Measurements from ENCODE around the gene INSYN2B. TPM values are rescaled to one million over a fixed set of nuclear protein-coding genes. Genes with fewer than 3 reads are reported as not detected.
A peak's percentile ranks its signal among the peaks of the same experiment; 100 is the strongest.

INSYN2B gene
- total RNA-seq, 2 experiments from 2014 or later: not detected

DNA sequence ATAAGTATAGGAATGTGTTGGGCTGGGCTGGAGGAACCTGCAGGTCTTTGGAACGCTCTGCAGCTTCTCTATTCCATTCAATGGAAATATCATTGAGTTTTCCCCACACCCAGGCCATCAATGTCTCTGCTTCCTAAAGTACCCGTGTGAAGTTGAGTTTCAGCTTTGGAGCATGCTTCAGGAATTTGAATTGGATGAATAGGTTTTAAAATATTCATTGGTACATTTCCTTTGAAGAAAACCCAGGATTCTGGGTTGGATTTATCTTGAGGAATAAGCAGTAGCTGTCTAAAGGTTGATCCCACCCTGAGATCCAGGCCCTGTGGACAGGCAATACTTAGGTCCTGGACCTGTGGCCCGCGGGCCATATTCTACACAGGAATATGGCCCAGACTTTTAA, 37.3 kb downstream of the INSYN2B start:
- intact Hi-C loops (cut with micrococcal nuclease): no loop called here
- DNase-seq: no peak
- H3K4me1 Mint-ChIP-seq (ENCODE audit: low read depth): no peaks in the 10 kb centered on the region
- ChIA-PET CTCF (interaction anchor here (0.7 kb wide), 1 partner anchor 492 kb away, joined by 3 read pairs; no protein-coding TSS in a partner anchor), POLR2A (no interaction called here)
- H3K4me3 Mint-ChIP-seq: no peak overlapping the region
- H3K36me3 Mint-ChIP-seq: peaks cover 2% of the 10 kb centered on the region
- H3K9me3 Mint-ChIP-seq: no peaks in the 10 kb centered on the region
- no peak overlapping the region for H3K27ac Mint-ChIP-seq
- no peaks in the 10 kb centered on the region for H3K27me3 Mint-ChIP-seq

DNA sequence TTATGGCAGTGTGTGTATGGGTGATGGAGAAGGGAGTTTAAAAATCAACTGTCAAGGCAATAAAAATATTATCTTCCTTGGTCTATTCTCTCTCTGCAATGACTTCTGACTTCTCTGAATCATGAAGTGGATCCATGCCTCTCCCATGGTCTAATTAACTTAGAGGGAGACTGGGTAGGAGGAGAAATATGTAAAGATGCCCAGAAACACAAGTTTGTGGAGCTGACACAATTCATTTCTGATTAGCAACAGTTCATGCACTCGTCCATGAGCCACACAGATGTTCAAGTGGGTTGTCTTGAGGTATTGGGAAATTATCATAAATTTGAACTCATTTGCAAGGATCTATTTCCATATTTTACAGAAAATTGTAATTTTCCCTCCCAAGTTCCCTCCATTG, 38.1 kb downstream of the INSYN2B start:
- intact Hi-C loops (cut with micrococcal nuclease): no loop called here
- Mint-ChIP-seq H3K9me3 (no peaks in the 10 kb centered on the region), H3K4me1 (ENCODE audit: low read depth) (no peaks in the 10 kb centered on the region), H3K27ac (no peak overlapping the region), H3K4me3 (no peak overlapping the region), H3K27me3 (no peaks in the 10 kb centered on the region), H3K36me3 (peaks cover 2% of the 10 kb centered on the region)
- no peak for DNase-seq
- POLR2A ChIA-PET: no interaction called here
- CTCF ChIA-PET: no interaction called here

DNA sequence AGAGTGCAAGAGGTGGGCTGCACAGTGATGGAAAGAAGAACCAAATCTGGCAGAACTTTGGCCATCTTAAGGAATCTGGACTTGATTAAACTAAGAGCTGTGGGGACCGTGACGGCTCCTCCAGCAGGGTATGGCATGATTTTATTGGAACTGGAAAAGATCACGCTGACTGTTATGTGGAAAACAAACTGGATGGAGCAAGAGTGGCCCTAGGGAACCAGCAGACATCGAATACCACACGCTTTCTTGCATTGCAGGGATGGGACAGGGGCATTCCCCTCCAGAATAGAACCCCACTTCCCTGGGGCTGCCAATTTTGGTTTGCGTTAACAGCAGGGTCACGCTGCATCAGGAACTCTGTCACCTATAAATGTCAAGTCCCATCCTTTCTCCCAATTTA, 38.8 kb downstream of the INSYN2B start:
- POLR2A ChIA-PET: no interaction called here
- H3K27ac Mint-ChIP-seq: no peak overlapping the region
- H3K36me3 Mint-ChIP-seq: peaks cover 2% of the 10 kb centered on the region
- H3K4me3 Mint-ChIP-seq: no peak overlapping the region
- no peak for DNase-seq
- no peaks in the 10 kb centered on the region for H3K4me1 Mint-ChIP-seq (ENCODE audit: low read depth)
- H3K27me3 Mint-ChIP-seq: no peaks in the 10 kb centered on the region
- intact Hi-C loops (cut with micrococcal nuclease): no loop called here
- H3K9me3 Mint-ChIP-seq: no peaks in the 10 kb centered on the region
- CTCF ChIA-PET: no interaction called here

DNA sequence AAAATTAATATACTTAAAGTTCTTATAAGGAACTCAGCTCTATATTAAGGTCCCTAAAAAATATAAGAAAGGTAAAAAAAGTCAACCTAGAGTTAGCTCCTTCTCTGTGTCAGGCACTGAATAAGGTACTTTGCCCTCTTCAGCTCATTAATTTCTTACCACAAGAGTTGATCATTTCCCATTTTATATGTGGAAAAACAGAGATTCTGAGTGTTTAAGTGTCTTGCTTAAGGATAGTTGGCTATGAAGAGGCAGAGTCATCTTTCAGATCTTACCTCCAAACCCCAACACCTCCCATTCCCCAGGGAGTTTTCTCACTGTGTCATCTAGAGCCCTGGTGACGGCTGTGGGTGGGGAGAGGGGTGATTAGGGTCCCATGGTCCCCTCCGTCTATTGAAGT, 40.6 kb downstream of the INSYN2B start:
- DNase-seq: no peak
- intact Hi-C loops (cut with micrococcal nuclease): no loop called here
- CTCF ChIA-PET: no interaction called here
- POLR2A ChIA-PET: no interaction called here
- Mint-ChIP-seq H3K9me3 (no peaks in the 10 kb centered on the region), H3K4me3 (no peak overlapping the region), H3K4me1 (ENCODE audit: low read depth) (peaks cover 9% of the 10 kb centered on the region), H3K27me3 (no peaks in the 10 kb centered on the region), H3K27ac (no peak overlapping the region), H3K36me3 (no peaks in the 10 kb centered on the region)

DNA sequence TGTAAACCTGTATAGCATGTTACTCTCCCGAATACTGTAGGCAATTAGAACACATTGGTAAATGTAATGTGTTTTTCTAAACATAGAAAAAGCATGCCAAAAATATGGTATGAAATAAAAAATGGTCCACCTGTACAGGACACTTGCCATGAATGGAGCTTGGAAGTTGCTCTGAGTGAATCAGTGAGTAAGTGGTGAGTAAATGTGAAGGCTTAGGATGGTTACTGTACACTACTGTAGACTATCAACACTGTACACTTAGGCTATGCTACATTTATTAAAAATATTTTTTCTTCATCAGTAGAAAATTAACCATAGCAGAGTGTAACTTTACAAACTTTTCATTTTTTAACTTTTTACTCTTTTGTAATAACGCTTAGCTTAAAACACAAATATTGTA, 41.9 kb downstream of the INSYN2B start:
- Mint-ChIP-seq H3K9me3 (no peaks in the 10 kb centered on the region), H3K27me3 (no peaks in the 10 kb centered on the region), H3K4me1 (ENCODE audit: low read depth) (peaks cover 22% of the 10 kb centered on the region), H3K4me3 (no peak overlapping the region), H3K27ac (no peak overlapping the region), H3K36me3 (no peaks in the 10 kb centered on the region)
- intact Hi-C loops (cut with micrococcal nuclease): no loop called here
- ChIA-PET CTCF (no interaction called here), POLR2A (no interaction called here)
- DNase-seq: no peak

DNA sequence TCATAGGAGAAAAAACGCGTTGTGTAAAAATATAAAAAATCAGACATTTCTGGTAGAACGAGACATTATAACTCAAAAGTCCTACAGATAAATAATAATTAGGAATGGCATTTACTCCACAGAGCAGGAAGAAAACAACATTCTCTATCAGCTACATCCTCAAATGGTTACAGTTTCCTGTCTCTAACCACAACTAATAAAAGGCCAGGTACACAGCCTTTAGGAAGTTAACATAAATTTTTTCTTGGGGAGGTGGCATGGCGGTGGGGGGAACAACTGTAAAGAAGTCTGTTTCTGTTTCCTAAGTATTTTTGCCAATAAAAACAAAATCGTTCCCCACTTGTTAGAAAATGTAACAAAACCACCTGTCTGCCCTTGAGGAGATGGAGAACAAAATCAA, 44.5 kb downstream of the INSYN2B start:
- no peak for DNase-seq
- H3K36me3 Mint-ChIP-seq: peaks cover 2% of the 10 kb centered on the region
- no peak overlapping the region for H3K4me3 Mint-ChIP-seq
- peaks cover 42% of the 10 kb centered on the region for H3K4me1 Mint-ChIP-seq (ENCODE audit: low read depth)
- H3K27me3 Mint-ChIP-seq: no peaks in the 10 kb centered on the region
- CTCF ChIA-PET: interaction anchor here (1.2 kb wide), 1 partner anchor 11 kb away, joined by 3 read pairs; no protein-coding TSS in a partner anchor
- POLR2A ChIA-PET: no interaction called here
- no peak overlapping the region for H3K27ac Mint-ChIP-seq
- no peaks in the 10 kb centered on the region for H3K9me3 Mint-ChIP-seq
- intact Hi-C loops (cut with micrococcal nuclease): no loop called here

DNA sequence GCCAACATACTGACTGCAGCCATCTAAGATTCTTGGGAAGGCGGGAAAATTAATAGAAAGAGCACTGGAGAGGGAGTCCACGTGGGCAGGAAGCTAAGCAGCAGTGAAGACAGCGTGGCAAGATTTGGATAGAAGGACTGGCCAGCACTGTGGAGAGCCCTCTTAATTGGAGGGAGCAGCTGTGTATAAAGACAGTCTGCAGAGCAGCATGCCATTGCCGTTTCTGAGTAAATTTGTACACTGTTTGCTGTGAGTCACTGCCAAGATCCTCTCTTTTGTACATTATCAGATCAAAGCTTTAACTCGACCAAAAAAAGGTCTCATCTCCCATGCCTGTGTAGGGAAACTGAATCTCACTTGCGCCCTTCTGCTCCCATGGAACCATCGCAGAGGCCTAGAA, 45.3 kb downstream of the INSYN2B start:
- ChIA-PET POLR2A (no interaction called here), CTCF (interaction anchor here (1.2 kb wide), 1 partner anchor 11 kb away, joined by 3 read pairs; no protein-coding TSS in a partner anchor)
- intact Hi-C loops (cut with micrococcal nuclease): no loop called here
- H3K36me3 Mint-ChIP-seq: peaks cover 2% of the 10 kb centered on the region
- H3K27ac Mint-ChIP-seq: no peak overlapping the region
- no peak overlapping the region for H3K4me3 Mint-ChIP-seq
- DNase-seq: no peak
- H3K9me3 Mint-ChIP-seq: no peaks in the 10 kb centered on the region
- peaks cover 42% of the 10 kb centered on the region for H3K4me1 Mint-ChIP-seq (ENCODE audit: low read depth)
- H3K27me3 Mint-ChIP-seq: no peaks in the 10 kb centered on the region

DNA sequence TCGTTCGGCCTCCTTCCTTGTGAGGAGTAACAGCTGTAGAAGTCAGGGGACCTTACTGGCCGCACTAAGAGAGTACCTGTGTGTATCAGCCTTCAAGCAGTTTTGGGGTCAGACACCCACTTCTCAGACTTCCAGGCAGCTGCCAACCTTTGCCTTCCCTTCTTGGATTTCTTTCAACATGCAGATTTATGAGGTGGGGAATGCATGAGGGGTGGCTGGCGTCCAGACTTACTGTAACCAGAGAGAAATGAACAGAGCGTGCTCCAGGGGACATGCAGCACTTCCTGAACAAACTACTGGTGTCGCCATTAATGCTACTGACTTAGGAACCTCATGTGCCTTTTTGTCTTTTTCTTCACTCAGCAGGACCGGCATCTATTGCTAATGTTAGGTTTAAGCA, 46.7 kb downstream of the INSYN2B start:
- Mint-ChIP-seq H3K27me3 (no peaks in the 10 kb centered on the region), H3K36me3 (peaks cover 2% of the 10 kb centered on the region), H3K4me1 (ENCODE audit: low read depth) (peaks cover 42% of the 10 kb centered on the region), H3K9me3 (no peaks in the 10 kb centered on the region), H3K27ac (no peak overlapping the region), H3K4me3 (no peak overlapping the region)
- no peak for DNase-seq
- POLR2A ChIA-PET: interaction anchor here (0.6 kb wide), 1 partner anchor 310 kb away, joined by 4 read pairs; no protein-coding TSS in a partner anchor
- intact Hi-C loops (cut with micrococcal nuclease): no loop called here
- CTCF ChIA-PET: interaction anchor here (0.6 kb wide), 1 partner anchor 233 kb away, joined by 3 read pairs; no protein-coding TSS in a partner anchor

DNA sequence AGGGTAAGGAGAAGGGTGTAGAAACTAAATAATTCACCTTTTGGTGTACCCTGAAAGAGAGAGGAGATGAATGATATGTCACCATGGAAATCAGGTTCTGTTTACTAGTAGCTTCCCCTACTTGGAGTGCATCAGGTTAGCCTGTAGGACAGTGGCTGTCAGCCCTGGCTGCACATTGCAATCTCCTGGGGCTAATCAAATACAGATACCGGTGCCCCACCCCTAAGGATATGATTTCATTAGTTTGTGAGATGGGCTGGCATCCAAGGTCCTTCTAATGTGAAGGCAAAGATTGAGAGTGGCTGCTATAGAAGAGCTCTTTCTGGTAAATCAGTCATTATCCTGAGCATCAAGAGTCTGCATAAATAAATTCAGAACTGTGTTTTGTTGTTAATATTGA, 47.2 kb downstream of the INSYN2B start:
- Mint-ChIP-seq H3K36me3 (peaks cover 4% of the 10 kb centered on the region), H3K9me3 (no peaks in the 10 kb centered on the region), H3K4me3 (no peak overlapping the region), H3K4me1 (ENCODE audit: low read depth) (peaks cover 44% of the 10 kb centered on the region), H3K27me3 (no peaks in the 10 kb centered on the region), H3K27ac (no peak overlapping the region)
- POLR2A ChIA-PET: interaction anchor here (0.6 kb wide), 1 partner anchor 310 kb away, joined by 4 read pairs; no protein-coding TSS in a partner anchor
- intact Hi-C loops (cut with micrococcal nuclease): no loop called here
- CTCF ChIA-PET: interaction anchor here (0.6 kb wide), 1 partner anchor 233 kb away, joined by 3 read pairs; no protein-coding TSS in a partner anchor
- DNase-seq: no peak

DNA sequence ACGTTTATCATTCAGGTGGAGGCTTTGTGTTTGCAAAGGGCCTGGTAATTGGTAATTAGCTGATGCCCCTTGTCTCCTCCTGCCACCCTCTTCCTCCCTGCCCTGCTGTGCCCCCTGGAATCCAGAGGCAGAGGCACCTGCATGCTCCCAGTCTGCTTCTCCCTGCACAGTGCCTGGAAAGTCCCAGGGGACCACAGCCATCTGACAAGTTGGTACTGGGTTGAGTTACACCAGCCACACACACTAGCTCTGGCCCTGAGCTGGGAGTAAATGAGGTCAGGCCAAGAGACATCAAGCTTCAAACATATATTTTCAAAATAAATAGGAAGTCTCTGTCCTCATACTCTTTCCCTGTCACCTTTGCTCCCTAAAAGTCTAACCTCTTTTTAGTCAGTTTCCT, 56.3 kb downstream of the INSYN2B start:
- no peaks in the 10 kb centered on the region for H3K9me3 Mint-ChIP-seq
- H3K27ac Mint-ChIP-seq: no peak overlapping the region
- ChIA-PET POLR2A (no interaction called here), CTCF (interaction anchor here (0.8 kb wide), 1 partner anchor 11 kb away, joined by 3 read pairs; no protein-coding TSS in a partner anchor)
- H3K4me3 Mint-ChIP-seq: no peak overlapping the region
- peaks cover 14% of the 10 kb centered on the region for H3K4me1 Mint-ChIP-seq (ENCODE audit: low read depth)
- peaks cover 11% of the 10 kb centered on the region for H3K36me3 Mint-ChIP-seq
- intact Hi-C loops (cut with micrococcal nuclease): no loop called here
- DNase-seq: peak; percentile 15
- no peaks in the 10 kb centered on the region for H3K27me3 Mint-ChIP-seq

DNA sequence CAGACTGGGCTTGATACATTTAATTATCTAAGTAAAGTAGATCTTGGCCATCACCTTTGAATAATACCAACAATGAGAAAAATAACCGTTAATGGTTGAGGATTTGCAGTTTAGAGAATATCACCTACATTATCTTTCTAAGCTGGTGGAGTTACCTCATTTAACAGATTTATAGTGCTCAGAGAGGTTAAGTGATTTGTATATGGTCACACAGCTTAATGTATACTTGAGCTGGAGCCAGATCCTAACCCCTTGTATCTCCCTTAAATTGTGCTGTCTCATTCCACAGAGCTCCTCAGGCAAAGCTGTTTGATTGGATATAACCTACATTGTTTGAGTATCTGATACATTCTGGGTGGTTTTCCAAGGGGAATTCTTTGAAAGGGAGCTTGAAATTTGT, 57.8 kb downstream of the INSYN2B start:
- H3K27ac Mint-ChIP-seq: no peak overlapping the region
- intact Hi-C loops (cut with micrococcal nuclease): no loop called here
- H3K4me1 Mint-ChIP-seq (ENCODE audit: low read depth): peaks cover 12% of the 10 kb centered on the region
- H3K4me3 Mint-ChIP-seq: no peak overlapping the region
- CTCF ChIA-PET: interaction anchor here (1.2 kb wide), 1 partner anchor 57 kb away, joined by 3 read pairs; the partner anchor contains the start of gene INSYN2B
- peaks cover 9% of the 10 kb centered on the region for H3K36me3 Mint-ChIP-seq
- no peaks in the 10 kb centered on the region for H3K9me3 Mint-ChIP-seq
- POLR2A ChIA-PET: interaction anchor here (0.7 kb wide), 1 partner anchor 458 kb away, joined by 3 read pairs; no protein-coding TSS in a partner anchor
- DNase-seq: no peak
- no peaks in the 10 kb centered on the region for H3K27me3 Mint-ChIP-seq

DNA sequence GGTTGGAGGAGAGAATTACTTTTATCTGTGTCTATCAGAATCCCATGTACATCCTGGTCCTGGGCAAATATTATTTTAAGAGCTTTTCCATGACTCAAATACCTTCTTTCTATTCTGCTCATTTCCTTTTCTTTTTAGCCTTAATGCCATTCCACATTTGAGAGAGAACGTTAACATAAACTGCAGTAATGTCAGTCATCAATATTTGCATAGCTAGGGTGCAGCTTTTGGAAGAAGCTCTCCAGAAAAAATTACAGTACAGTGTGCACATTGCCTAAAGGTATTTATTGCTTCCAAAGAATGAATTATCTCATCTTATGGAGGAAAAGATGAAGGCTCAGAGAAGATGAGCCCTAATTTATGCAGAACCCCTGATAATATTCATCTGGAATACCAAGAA, 58.3 kb downstream of the INSYN2B start:
- Mint-ChIP-seq H3K36me3 (peaks cover 7% of the 10 kb centered on the region), H3K4me1 (ENCODE audit: low read depth) (peaks cover 10% of the 10 kb centered on the region), H3K27ac (no peak overlapping the region), H3K9me3 (no peaks in the 10 kb centered on the region), H3K4me3 (no peak overlapping the region), H3K27me3 (no peaks in the 10 kb centered on the region)
- DNase-seq: no peak
- ChIA-PET CTCF (interaction anchor here (1.2 kb wide), 1 partner anchor 58 kb away, joined by 3 read pairs; the partner anchor contains the start of gene INSYN2B), POLR2A (no interaction called here)
- intact Hi-C loops (cut with micrococcal nuclease): no loop called here

DNA sequence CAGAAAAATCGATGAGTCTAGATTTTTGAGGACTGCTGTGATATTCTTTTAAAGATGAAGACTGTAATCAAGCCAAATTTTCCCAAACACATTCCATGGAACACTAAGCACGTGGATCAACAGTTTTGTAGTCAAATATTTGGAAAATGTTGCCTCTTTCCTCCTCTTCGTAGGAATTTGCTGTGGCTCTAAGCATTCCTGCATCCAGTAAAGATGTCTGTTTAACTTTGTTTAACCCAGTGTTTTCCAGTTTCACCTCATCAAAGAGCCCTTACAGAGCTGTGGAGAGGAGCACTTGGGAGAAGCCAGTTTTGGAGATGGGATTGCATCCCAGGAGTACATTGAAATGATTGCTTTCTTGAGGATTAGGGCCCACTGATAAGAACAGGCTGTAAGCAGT, 58.9 kb downstream of the INSYN2B start:
- H3K27ac Mint-ChIP-seq: no peak overlapping the region

More for the DNA sequence above, 58.9 kb downstream of the INSYN2B start:
- no peak for DNase-seq
- Mint-ChIP-seq H3K4me3 (no peak overlapping the region), H3K9me3 (no peaks in the 10 kb centered on the region), H3K27me3 (no peaks in the 10 kb centered on the region), H3K4me1 (ENCODE audit: low read depth) (peaks cover 10% of the 10 kb centered on the region), H3K36me3 (peaks cover 4% of the 10 kb centered on the region)
- POLR2A ChIA-PET: no interaction called here
- intact Hi-C loops (cut with micrococcal nuclease): no loop called here
- CTCF ChIA-PET: interaction anchor here (1.2 kb wide), 1 partner anchor 58 kb away, joined by 3 read pairs; the partner anchor contains the start of gene INSYN2B

Measured in activated CD4-positive, alpha-beta memory T cell treated with anti-CD3 and anti-CD28 coated beads for 36 hours (primary cell).